Endodermal cell (in vitro differentiated cells): ENCODE results near the gene TCEA3. TPM values are rescaled to one million over a fixed set of nuclear protein-coding genes. Genes with fewer than 3 reads are reported as not detected.
A peak's percentile ranks its signal among the peaks of the same experiment; 100 is the strongest.

Source experiments
- DNase-seq: peaks from one replicate; pipeline ENCODE4 v3.0.0-alpha.2; 2017
- H3K27ac ChIP-seq: 2 replicates; pipeline ENCODE4 v1.5.1; 2013; ENCODE audit warnings: mild to moderate bottlenecking, low read depth, low read length, moderate library complexity
- H3K27me3 ChIP-seq: 2 replicates; pipeline ENCODE4 v1.6.1; 2013; ENCODE audit warnings: mild to moderate bottlenecking, low read length, moderate library complexity; ENCODE audit not compliant: insufficient read depth, control insufficient read depth, poor library complexity, severe bottlenecking
- H3K36me3 ChIP-seq: 2 replicates; pipeline ENCODE4 v1.7.0; 2013; ENCODE audit warnings: mild to moderate bottlenecking, low read length, moderate library complexity; ENCODE audit not compliant: control insufficient read depth, insufficient read depth
- H3K4me1 ChIP-seq: one replicate; pipeline ENCODE4 v1.7.0; 2013; ENCODE audit warnings: low read length; ENCODE audit not compliant: control insufficient read depth, insufficient read depth
- H3K4me3 ChIP-seq: 2 replicates; pipeline ENCODE4 v1.5.1; 2013; ENCODE audit warnings: mild to moderate bottlenecking, low read length, moderate library complexity
- H3K9ac ChIP-seq: 2 replicates; pipeline ENCODE4 v1.6.1; 2013; ENCODE audit warnings: mild to moderate bottlenecking, low read length, moderate library complexity; ENCODE audit not compliant: poor library complexity, severe bottlenecking; ENCODE audit errors: extremely low read depth
- H3K9me3 ChIP-seq: 2 replicates; pipeline ENCODE4 v1.6.1; 2013; ENCODE audit warnings: mild to moderate bottlenecking, low read length, moderate library complexity; ENCODE audit not compliant: control insufficient read depth
- H3K27ac Mint-ChIP-seq: 2 replicates; pipeline ENCODE4 v1.8.0; 2020; ENCODE audit warnings: mixed read lengths
- H3K27me3 Mint-ChIP-seq: 2 replicates; pipeline ENCODE4 v1.8.0; 2021; ENCODE audit warnings: mild to moderate bottlenecking, mixed read lengths; ENCODE audit not compliant: insufficient read depth
- H3K36me3 Mint-ChIP-seq: 2 replicates; pipeline ENCODE4 v1.8.0; 2020; ENCODE audit warnings: low read depth, mixed read lengths
- H3K4me1 Mint-ChIP-seq: 2 replicates; pipeline ENCODE4 v1.8.0; 2020; ENCODE audit warnings: mixed read lengths
- H3K4me3 Mint-ChIP-seq: 2 replicates; pipeline ENCODE4 v1.8.0; 2020; ENCODE audit warnings: mild to moderate bottlenecking, moderate library complexity, mixed read lengths
- H3K9me3 Mint-ChIP-seq: 2 replicates; pipeline ENCODE4 v1.8.0; 2020; ENCODE audit warnings: mild to moderate bottlenecking, mixed read lengths
- CTCF ChIP-seq: fragments of 200-600 bp; sonication (generic); conservative IDR thresholded peaks from 2 replicates; pipeline ENCODE4 v1.5.0; 2021; ENCODE audit warnings: antibody characterized with exemption, mild to moderate bottlenecking
- WGBS, 2 experiments: methylation state at CpG; one replicate each; pipeline versions ENCODE4 v1.1.5 to v1.1.7; 2013; ENCODE audit warnings: missing lambda C conversion rate in 2 of 2, mixed read lengths in 1 of 2; ENCODE audit not compliant: insufficient coverage in 1 of 2, insufficient read length in 1 of 2; 5-methylcytosine and 5-hydroxymethylcytosine counted together
- total RNA-seq, 2 donors: library from RNA; stranded (reverse); fragmentation: NEBNext Ultra II Directional in 1 of 2; extraction: Animal tissue kit (Norgen Biotek cat#: 25700) in 1 of 2; gene quantifications; 2 replicates in 1 of 2; 3 replicates in 1 of 2; pipeline ENCODE4 v1.2.1, GENCODE V29; 2021

Gene TCEA3
- total RNA-seq, 2 donors from 2014 or later, result 4.0 to 4.7 TPM

GRCh38 chr1:23396380-23396779 is 28.2 kb downstream of the TCEA3 start:
- peaks cover 12% of the 10 kb centered on the region for H3K9me3 ChIP-seq

DNA sequence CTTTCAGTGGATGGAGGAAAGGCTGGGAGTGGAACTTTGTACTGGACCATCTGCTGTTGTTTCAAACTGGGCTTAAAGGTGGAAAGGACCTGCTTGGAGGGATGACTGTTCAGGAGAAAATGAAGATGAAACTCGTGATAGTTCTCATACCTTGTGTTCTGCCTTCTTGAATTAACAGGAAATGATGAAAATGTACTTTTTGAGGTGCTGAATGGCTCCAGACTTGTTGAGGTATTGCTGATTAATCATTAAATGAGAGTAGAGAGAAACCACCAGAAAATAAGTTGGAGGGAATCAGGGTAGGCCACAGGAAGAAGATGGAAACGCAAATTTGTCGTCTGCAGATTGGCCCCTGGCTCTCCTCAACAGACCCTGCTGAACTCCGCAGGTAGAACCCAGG is 28.7 kb downstream of the TCEA3 start:
- Mint-ChIP-seq H3K27me3 (peaks cover 67% of the 10 kb centered on the region), H3K4me3 (no peak overlapping the region), H3K4me1 (peaks cover 10% of the 10 kb centered on the region), H3K27ac (no peak overlapping the region), H3K36me3 (no peaks in the 10 kb centered on the region), H3K9me3 (no peaks in the 10 kb centered on the region)
- Histone ChIP-seq H3K27me3 (peaks cover 28% of the 10 kb centered on the region), H3K27ac (no peak overlapping the region), H3K36me3 (no peaks in the 10 kb centered on the region), H3K9ac (no peak overlapping the region), H3K4me1 (no peaks in the 10 kb centered on the region), H3K4me3 (no peak overlapping the region), H3K9me3 (peaks cover 12% of the 10 kb centered on the region)
- no peak for TF ChIP-seq CTCF
- 87 to 92% methylated on average over 4 of the region's 4 CpGs for WGBS, 2 experiments
- DNase-seq, result no peak

More at GRCh38 chr1:23396380-23396779, 28.2 kb downstream of the TCEA3 start:
- no peaks in the 10 kb centered on the region for H3K36me3 ChIP-seq
- TF ChIP-seq CTCF, result no peak
- H3K27me3 Mint-ChIP-seq, result peaks cover 69% of the 10 kb centered on the region
- H3K36me3 Mint-ChIP-seq, result no peaks in the 10 kb centered on the region
- no peak overlapping the region for H3K4me3 ChIP-seq
- H3K4me1 Mint-ChIP-seq, result peaks cover 10% of the 10 kb centered on the region
- H3K4me1 ChIP-seq, result no peaks in the 10 kb centered on the region
- 91 to 100% methylated on average over 1 to 2 of the region's 2 CpGs for WGBS, 2 experiments
- no peak overlapping the region for H3K9ac ChIP-seq
- no peak overlapping the region for H3K27ac Mint-ChIP-seq
- H3K27ac ChIP-seq, result no peak overlapping the region
- DNase-seq, result no peak
- H3K9me3 Mint-ChIP-seq, result no peaks in the 10 kb centered on the region
- H3K27me3 ChIP-seq, result peaks cover 28% of the 10 kb centered on the region
- H3K4me3 Mint-ChIP-seq, result no peak overlapping the region

GRCh38 chr1:23395154-23395724 is 29.3 kb downstream of the TCEA3 start:
- WGBS, 2 experiments, result 40 to 50% methylated on average over 2 to 8 of the region's 8 CpGs
- H3K27ac Mint-ChIP-seq, result peak overlapping the region; percentile 24

More at GRCh38 chr1:23395154-23395724, 29.3 kb downstream of the TCEA3 start:
- no peak for TF ChIP-seq CTCF
- Histone ChIP-seq H3K27ac (peak overlapping the region; percentile 66), H3K36me3 (no peaks in the 10 kb centered on the region), H3K9me3 (peaks cover 12% of the 10 kb centered on the region), H3K27me3 (peaks cover 27% of the 10 kb centered on the region), H3K4me3 (no peak overlapping the region), H3K9ac (no peak overlapping the region), H3K4me1 (no peaks in the 10 kb centered on the region)
- no peak overlapping the region for H3K4me3 Mint-ChIP-seq
- peak; percentile 78 for DNase-seq
- peaks cover 10% of the 10 kb centered on the region for H3K4me1 Mint-ChIP-seq
- no peaks in the 10 kb centered on the region for H3K36me3 Mint-ChIP-seq
- no peaks in the 10 kb centered on the region for H3K9me3 Mint-ChIP-seq
- H3K27me3 Mint-ChIP-seq, result peaks cover 67% of the 10 kb centered on the region
